HFFc6 (cell line): Measurements from ENCODE around the gene HMGXB4. TPM values are rescaled to one million over a fixed set of nuclear protein-coding genes. Genes with fewer than 3 reads are reported as not detected.

Source experiments
- DNase-seq: peaks from one replicate; pipeline ENCODE4 v3.0.0-alpha.2; 2018
- H3K27ac Mint-ChIP-seq: 2 replicates; pipeline ENCODE4 v1.8.0; 2020; ENCODE audit warnings: mild to moderate bottlenecking, mixed read lengths
- H3K27me3 Mint-ChIP-seq: 2 replicates; pipeline ENCODE4 v1.8.0; 2021; ENCODE audit warnings: mild to moderate bottlenecking, moderate library complexity, mixed read lengths; ENCODE audit not compliant: insufficient read depth
- H3K36me3 Mint-ChIP-seq: 2 replicates; pipeline ENCODE4 v1.8.0; 2021; ENCODE audit warnings: low read depth, mixed read lengths
- H3K4me1 Mint-ChIP-seq: 2 replicates; pipeline ENCODE4 v1.8.0; 2020; ENCODE audit warnings: low read depth, mixed read lengths
- H3K4me3 Mint-ChIP-seq: 2 replicates; pipeline ENCODE4 v1.8.0; 2020; ENCODE audit warnings: mild to moderate bottlenecking, moderate library complexity, mixed read lengths
- H3K9me3 Mint-ChIP-seq: 2 replicates; pipeline ENCODE4 v1.8.0; 2020; ENCODE audit warnings: mild to moderate bottlenecking, mixed read lengths
- total RNA-seq, 6 experiments: library from RNA; stranded (reverse); fragmentation: NEBNext Ultra II Directional; extraction: Animal tissue kit (Norgen Biotek cat#: 25700); gene quantifications; 2 replicates in 1 of 6; 3 replicates in 5 of 6; pipeline ENCODE4 v1.2.3, GENCODE V29; 2021
- TF ChIP-seq, protein P1 (sequence below): fragments of 200-600 bp; sonication (generic); IDR thresholded peaks from 2 replicates; pipeline ENCODE4 v1.5.0; 2021; ENCODE audit warnings: antibody characterized with exemption, mild to moderate bottlenecking

HMGXB4 gene
- total RNA-seq, 6 experiments from 2014 or later = 20.2 to 26.0 (median 24.4) TPM

DNA sequence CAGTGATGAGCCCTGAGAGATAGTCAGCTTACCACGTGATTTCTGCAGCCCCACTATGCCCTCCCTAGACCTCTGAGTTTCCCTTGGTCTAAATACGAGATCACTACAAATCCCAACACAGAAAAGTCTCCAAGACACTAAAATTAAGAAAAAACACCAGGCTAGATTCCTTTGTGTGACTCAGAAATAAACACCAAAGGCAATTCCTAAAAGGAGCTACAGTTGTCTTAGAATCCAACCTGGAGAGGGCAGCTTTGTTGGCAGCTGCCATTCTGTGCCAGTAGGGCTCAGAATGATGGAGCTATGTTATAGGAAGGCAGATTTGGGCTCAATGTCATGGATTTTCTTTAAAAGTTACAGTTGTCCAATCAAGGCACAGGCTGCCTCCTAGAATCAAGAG lies 37.1 kb upstream of the HMGXB4 start:
- peaks cover 23% of the 10 kb centered on the region for H3K4me1 Mint-ChIP-seq
- H3K4me3 Mint-ChIP-seq = no peak overlapping the region
- no peak overlapping the region for H3K27ac Mint-ChIP-seq
- no peaks in the 10 kb centered on the region for H3K36me3 Mint-ChIP-seq
- DNase-seq = no peak
- peaks cover 7% of the 10 kb centered on the region for H3K27me3 Mint-ChIP-seq
- TF ChIP-seq, protein P1, sequence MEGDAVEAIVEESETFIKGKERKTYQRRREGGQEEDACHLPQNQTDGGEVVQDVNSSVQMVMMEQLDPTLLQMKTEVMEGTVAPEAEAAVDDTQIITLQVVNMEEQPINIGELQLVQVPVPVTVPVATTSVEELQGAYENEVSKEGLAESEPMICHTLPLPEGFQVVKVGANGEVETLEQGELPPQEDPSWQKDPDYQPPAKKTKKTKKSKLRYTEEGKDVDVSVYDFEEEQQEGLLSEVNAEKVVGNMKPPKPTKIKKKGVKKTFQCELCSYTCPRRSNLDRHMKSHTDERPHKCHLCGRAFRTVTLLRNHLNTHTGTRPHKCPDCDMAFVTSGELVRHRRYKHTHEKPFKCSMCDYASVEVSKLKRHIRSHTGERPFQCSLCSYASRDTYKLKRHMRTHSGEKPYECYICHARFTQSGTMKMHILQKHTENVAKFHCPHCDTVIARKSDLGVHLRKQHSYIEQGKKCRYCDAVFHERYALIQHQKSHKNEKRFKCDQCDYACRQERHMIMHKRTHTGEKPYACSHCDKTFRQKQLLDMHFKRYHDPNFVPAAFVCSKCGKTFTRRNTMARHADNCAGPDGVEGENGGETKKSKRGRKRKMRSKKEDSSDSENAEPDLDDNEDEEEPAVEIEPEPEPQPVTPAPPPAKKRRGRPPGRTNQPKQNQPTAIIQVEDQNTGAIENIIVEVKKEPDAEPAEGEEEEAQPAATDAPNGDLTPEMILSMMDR = no peak
- H3K9me3 Mint-ChIP-seq = 0 out of 2 replicates have a peak, but pooled peaks cover 4% of the 10 kb centered on the region

DNA sequence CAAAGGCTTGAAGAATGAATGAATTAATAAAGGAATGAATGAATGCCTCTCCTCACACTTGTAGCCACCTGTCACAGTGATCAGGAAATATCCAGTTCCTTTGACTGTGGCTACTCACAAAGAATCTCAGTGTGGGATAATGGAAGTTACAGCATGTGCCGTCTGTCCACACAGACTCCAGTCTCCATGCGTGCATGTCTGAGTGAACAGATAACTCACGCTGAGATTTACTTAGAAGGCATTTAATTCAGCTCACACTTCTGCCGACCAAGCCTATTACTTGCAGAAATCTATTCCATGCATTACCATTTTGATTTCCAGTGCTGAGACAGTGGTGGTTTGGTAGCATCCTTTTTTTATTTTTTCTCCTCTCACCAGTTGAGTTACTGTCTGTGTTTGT lies 32.3 kb upstream of the HMGXB4 start:
- TF ChIP-seq, protein P1 = no peak
- no peak overlapping the region for H3K27ac Mint-ChIP-seq
- H3K4me1 Mint-ChIP-seq = peaks cover 3% of the 10 kb centered on the region
- no peaks in the 10 kb centered on the region for H3K9me3 Mint-ChIP-seq
- DNase-seq = no peak
- H3K4me3 Mint-ChIP-seq = no peak overlapping the region
- no peaks in the 10 kb centered on the region for H3K36me3 Mint-ChIP-seq
- peaks cover 31% of the 10 kb centered on the region for H3K27me3 Mint-ChIP-seq

DNA sequence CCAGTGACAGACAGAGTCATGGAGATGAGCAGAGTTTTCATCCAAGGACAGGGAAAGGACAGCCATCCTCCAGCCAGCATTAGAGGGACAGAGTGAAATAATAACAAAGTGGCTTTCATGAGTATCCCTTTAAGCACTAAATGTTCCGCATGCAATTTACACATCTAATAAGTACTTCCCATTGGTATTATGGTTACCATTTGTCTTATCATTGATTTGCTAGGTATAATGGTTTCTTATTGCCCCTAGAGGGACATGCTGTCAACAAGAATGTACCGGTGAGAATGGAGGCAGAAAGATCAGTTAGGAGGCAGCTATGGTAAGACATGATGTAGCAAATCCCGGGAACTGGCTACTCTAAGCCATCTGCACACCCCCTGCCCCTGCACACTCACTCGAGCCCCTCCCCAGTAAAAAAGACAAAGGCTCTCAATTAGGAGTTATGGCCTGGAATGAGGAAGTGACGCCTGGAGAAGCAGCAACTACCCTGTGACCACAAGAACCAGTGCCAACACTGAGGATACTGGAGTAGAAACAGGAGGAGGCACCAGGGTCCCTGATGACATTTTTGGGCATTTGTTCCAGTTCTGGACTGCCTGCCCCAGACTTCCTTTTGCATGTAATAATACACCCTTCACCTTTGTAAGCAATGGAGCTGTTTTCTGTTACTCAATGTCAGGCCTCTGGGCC lies 30.2 kb upstream of the HMGXB4 start:
- H3K27me3 Mint-ChIP-seq = peaks cover 27% of the 10 kb centered on the region
- H3K9me3 Mint-ChIP-seq = no peaks in the 10 kb centered on the region
- H3K36me3 Mint-ChIP-seq = no peaks in the 10 kb centered on the region
- H3K4me1 Mint-ChIP-seq = no peaks in the 10 kb centered on the region
- TF ChIP-seq, protein P1 = no peak
- no peak overlapping the region for H3K27ac Mint-ChIP-seq
- no peak overlapping the region for H3K4me3 Mint-ChIP-seq
- no peak for DNase-seq

DNA sequence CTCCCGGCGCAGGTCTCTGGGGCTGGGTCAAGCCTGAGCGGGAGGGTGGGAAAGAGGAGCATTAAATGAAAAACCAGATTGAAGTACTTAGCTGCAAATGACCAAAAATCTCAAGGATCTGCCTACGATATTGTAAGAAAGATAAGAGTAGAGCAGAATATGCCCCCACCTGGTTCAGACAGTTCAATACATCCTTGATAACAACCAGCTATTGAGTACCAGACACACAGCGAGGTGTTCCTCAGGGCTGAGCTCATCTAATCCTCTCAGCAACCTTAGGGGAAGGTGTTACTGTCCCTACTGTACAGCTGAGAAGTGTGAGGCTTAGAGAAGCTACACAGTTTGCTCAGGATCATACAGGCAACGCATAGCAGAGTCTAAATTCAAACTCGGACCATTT lies 27.4 kb upstream of the HMGXB4 start:
- Mint-ChIP-seq H3K36me3 (no peaks in the 10 kb centered on the region), H3K27ac (no peak overlapping the region), H3K27me3 (peaks cover 25% of the 10 kb centered on the region), H3K9me3 (no peaks in the 10 kb centered on the region), H3K4me1 (no peaks in the 10 kb centered on the region), H3K4me3 (no peak overlapping the region; the same call in 1 of the 2 replicates)
- DNase-seq = no peak
- TF ChIP-seq, protein P1 = no peak

DNA sequence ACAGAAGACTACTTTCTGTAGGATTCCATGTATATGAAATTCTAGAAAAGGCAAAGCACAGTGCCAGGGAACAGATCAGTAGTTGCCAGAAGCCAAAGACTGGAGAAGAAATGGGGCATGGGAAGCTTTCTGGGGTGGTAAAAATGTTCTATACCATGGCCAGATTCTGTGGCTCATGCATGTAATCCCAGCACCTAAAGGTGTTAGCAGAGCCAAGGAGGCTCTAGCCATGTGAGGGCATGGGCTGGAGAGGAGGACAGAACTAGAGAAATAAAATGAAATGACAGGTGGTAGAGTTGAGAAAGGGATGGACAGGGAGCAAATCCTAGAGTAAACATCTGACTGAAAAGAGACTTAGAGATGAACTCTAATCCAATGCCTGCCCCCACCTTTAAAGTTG lies 26.9 kb upstream of the HMGXB4 start:
- Mint-ChIP-seq H3K27me3 (peaks cover 25% of the 10 kb centered on the region), H3K36me3 (no peaks in the 10 kb centered on the region), H3K27ac (no peak overlapping the region), H3K4me1 (no peaks in the 10 kb centered on the region), H3K4me3 (peak overlapping the region; percentile 55), H3K9me3 (no peaks in the 10 kb centered on the region)
- TF ChIP-seq, protein P1 = no peak
- no peak for DNase-seq
